ENCODE measurements around the gene NMRAL1. TPM values are rescaled to one million over a fixed set of nuclear protein-coding genes. Genes with fewer than 3 reads are reported as not detected.

NMRAL1 gene
- total and polyA plus RNA-seq, 10 donors, result 26.3 to 58.6 (median 41.8) TPM

DNA sequence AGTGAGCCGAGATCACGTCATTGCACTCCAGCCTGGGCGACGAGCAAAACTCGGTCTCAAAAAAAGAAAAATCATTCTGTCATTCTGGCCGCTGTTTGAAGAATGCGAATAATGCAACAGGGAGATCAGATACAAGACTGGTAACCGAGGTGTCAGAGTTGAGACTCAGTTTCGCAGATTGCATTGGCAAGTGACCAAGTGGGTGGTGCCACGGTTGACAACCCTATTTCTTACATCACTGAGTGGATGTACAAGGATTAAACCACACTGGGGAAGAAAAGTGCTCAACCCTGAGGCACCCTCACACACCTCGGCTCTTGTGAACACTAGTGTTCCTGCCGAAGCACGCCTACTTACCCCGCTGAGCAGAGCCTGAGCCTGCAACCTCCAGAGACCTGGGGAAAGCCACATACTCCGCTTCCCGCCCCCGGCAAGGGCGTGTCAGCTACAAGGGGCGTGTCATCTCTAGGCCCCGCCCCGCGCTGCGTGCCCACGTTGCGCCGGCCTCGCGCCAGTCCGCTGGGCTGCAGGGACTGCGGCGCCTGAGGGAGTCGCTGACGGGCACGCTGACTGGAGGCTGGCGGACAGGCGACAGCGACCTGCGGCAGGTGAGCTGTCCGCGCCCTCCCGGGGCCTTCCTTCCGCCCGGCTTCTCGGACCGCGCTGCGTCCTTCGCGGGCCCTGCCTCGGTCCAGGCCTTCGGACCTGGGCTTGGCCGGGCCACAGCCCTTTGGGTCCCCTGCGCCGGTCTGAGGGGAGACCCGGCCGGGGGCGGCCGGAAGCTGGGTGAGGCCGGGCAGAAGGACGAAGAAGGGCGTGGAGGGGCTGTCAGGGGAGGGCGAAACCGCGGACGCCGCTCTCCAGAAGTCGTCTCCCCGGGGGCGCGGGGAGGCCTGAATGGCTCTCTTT is 1.7 kb upstream of the NMRAL1 start, which contains the start of gene HMOX2:
Gene HMOX2 (plus strand): TSS at position 519 of the 909 bp plus-strand sequence. CDS start 29,127 bp downstream, outside the sequence.
- intact Hi-C loops (cut with DNase I; ENCODE audit: low total_unique reads), result no loop called here
- DNase-seq, result peak; percentile 99
- no peaks in the 10 kb centered on the region for H3K9me3 ChIP-seq
- peaks cover 22 to 81% (median 64%) of the 10 kb centered on the region in 6 donors for H3K4me1 ChIP-seq
- TF ChIP-seq POLR2AphosphoS5 (IDR thresholded peaks at IDR 0.05) (peak; percentile 99), POLR2A (IDR thresholded peaks at IDR 0.05) (peak in 2 of 3 donors; percentile 84 to 90)
- TF ChIP-seq, protein P1, sequence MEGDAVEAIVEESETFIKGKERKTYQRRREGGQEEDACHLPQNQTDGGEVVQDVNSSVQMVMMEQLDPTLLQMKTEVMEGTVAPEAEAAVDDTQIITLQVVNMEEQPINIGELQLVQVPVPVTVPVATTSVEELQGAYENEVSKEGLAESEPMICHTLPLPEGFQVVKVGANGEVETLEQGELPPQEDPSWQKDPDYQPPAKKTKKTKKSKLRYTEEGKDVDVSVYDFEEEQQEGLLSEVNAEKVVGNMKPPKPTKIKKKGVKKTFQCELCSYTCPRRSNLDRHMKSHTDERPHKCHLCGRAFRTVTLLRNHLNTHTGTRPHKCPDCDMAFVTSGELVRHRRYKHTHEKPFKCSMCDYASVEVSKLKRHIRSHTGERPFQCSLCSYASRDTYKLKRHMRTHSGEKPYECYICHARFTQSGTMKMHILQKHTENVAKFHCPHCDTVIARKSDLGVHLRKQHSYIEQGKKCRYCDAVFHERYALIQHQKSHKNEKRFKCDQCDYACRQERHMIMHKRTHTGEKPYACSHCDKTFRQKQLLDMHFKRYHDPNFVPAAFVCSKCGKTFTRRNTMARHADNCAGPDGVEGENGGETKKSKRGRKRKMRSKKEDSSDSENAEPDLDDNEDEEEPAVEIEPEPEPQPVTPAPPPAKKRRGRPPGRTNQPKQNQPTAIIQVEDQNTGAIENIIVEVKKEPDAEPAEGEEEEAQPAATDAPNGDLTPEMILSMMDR (IDR thresholded peaks at IDR 0.05 in 8 of 11, conservative IDR thresholded peaks at IDR 0.05 in 3 of 11), result peak in 9 of 11 experiments; percentile 12 to 71 (median 51)
- 8 to 13% (median 9%) methylated on average over 43 to 70 of the region's 70 CpGs for WGBS, 5 donors
- H3K4me3 ChIP-seq, result peak within 1 kb of the TSS; percentile 70 to 96 (median 91)
- peak within 1 kb of the TSS; percentile 82 to 96 (median 96) for H3K27ac ChIP-seq
- H3K27me3 ChIP-seq (replicated peaks in 1 of 7), result no peaks in the 10 kb centered on the region
- H3K36me3 ChIP-seq, result peaks cover 0 to 14% (median 0%) of the 10 kb centered on the region in 6 donors

DNA sequence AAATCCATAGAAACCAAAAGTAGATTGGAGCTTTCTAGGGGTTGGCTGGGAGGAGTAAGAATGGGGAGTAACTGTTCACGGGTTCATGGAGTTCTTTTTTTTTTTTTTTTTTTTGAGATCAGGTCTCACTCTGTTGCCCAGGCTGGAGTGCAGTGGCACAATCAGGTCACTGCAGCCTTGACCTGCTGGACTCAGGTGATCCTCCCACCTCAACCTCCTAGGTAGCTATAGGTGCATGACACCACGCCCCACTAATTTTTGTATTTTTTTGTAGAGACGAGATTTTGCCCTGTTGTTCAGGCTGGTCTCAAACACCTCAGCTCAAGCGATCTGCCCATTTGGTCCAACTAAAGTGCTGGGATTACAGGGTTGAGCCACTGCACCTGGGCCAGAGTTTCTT is 1.5 kb downstream of the NMRAL1 start:
- no peak overlapping the region for H3K27ac ChIP-seq
- no peaks in the 10 kb centered on the region for H3K9me3 ChIP-seq
- no peak overlapping the region for H3K4me3 ChIP-seq
- 58 to 80% (median 73%) methylated on average over 4 of the region's 4 CpGs for WGBS, 5 donors
- H3K36me3 ChIP-seq, result peaks cover 0 to 25% (median 14%) of the 10 kb centered on the region in 6 donors
- H3K4me1 ChIP-seq, result peaks cover 16 to 62% (median 43%) of the 10 kb centered on the region in 6 donors
- H3K27me3 ChIP-seq (replicated peaks in 1 of 7), result no peaks in the 10 kb centered on the region
- DNase-seq, result no peak
- no peak for TF ChIP-seq POLR2A (IDR thresholded peaks at IDR 0.05)
- TF ChIP-seq, protein P1 (IDR thresholded peaks at IDR 0.05 in 8 of 11, conservative IDR thresholded peaks at IDR 0.05 in 3 of 11), result no peak
- TF ChIP-seq POLR2AphosphoS5 (IDR thresholded peaks at IDR 0.05), result no peak
- intact Hi-C loops (cut with DNase I; ENCODE audit: low total_unique reads), result no loop called here

DNA sequence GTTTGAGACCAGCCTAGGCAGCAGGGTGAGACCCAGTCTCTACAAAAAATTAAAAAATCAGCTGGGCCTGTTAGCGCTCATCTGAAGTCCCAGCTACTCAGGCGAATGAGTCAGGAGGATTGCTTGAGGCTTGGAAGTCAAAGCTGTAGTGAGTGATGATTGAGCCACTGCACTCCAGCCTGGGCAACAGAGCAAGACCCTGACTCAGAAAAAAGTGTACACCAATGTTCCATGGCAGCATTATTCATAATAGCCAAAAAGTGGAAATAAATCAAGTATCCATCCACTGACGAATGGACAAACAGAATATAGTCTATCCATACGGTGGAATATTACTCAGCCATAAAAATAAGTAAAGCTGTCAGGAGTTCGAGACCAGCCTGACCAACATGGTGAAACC is 2.6 kb downstream of the NMRAL1 start:
- H3K27me3 ChIP-seq (replicated peaks in 1 of 7), result no peaks in the 10 kb centered on the region
- peaks cover 0 to 35% (median 18%) of the 10 kb centered on the region in 6 donors for H3K36me3 ChIP-seq
- no peaks in the 10 kb centered on the region for H3K9me3 ChIP-seq
- 91 to 99% (median 96%) methylated on average over 5 of the region's 5 CpGs for WGBS, 5 donors
- intact Hi-C loops (cut with DNase I; ENCODE audit: low total_unique reads), result no loop called here
- no peak for TF ChIP-seq POLR2A (IDR thresholded peaks at IDR 0.05)
- TF ChIP-seq, protein P1 (IDR thresholded peaks at IDR 0.05 in 8 of 11, conservative IDR thresholded peaks at IDR 0.05 in 3 of 11), result no peak
- no peak for TF ChIP-seq POLR2AphosphoS5 (IDR thresholded peaks at IDR 0.05)
- no peak overlapping the region for H3K4me3 ChIP-seq
- H3K4me1 ChIP-seq, result peaks cover 11 to 60% (median 33%) of the 10 kb centered on the region in 6 donors
- no peak overlapping the region for H3K27ac ChIP-seq
- DNase-seq, result no peak

DNA sequence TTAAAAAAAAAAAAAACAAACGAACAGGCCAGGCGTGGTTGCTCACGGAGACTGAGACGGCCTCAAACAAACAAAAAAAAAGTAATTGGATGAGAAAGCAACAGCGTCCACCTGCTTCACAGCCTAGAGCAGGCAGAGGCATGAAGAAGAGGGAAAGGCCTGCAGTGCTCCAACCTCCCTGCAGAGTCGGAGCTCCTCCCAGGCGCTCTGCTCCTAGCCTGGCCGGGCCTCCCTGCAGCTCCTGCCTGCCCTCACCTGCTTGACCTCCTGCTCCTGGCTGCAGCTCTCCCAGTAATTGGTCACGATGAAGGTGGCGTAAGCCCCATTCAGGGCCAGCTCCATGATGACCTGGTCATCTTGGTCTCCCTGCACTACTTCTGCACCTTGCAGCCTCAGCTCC is 5.5 kb downstream of the NMRAL1 start:
- no peak for TF ChIP-seq POLR2AphosphoS5 (IDR thresholded peaks at IDR 0.05)
- TF ChIP-seq POLR2A (IDR thresholded peaks at IDR 0.05), result no peak
- TF ChIP-seq, protein P1 (IDR thresholded peaks at IDR 0.05 in 8 of 11, conservative IDR thresholded peaks at IDR 0.05 in 3 of 11), result no peak
- no peak overlapping the region for H3K4me3 ChIP-seq
- DNase-seq, result no peak
- H3K4me1 ChIP-seq, result peaks cover 0 to 58% (median 15%) of the 10 kb centered on the region in 6 donors
- peaks cover 0 to 64% (median 35%) of the 10 kb centered on the region in 6 donors for H3K36me3 ChIP-seq
- H3K9me3 ChIP-seq, result no peaks in the 10 kb centered on the region
- no peak overlapping the region for H3K27ac ChIP-seq
- intact Hi-C loops (cut with DNase I; ENCODE audit: low total_unique reads), result no loop called here
- H3K27me3 ChIP-seq (replicated peaks in 1 of 7), result no peaks in the 10 kb centered on the region
- WGBS, 5 donors, result 91 to 97% (median 95%) methylated on average over 10 of the region's 10 CpGs

Measured in spleen (tissue), 11 donors.